Epithelial cell of esophagus (primary cell): ENCODE data around the gene BANF2.
A peak's percentile ranks its signal among the peaks of the same experiment; 100 is the strongest.

Experiments used
- DNase-seq: peaks from one replicate; pipeline ENCODE4 v3.0.0; 2010; ENCODE audit warnings: low read depth
- H3K4me3 ChIP-seq: 2 replicates; pipeline ENCODE4 v1.5.1; 2011; ENCODE audit warnings: mild to moderate bottlenecking, low read length, control low read depth
- TF ChIP-seq, protein P1 (sequence below): IDR thresholded peaks from 2 replicates; pipeline ENCODE4 v1.5.1; 2011; ENCODE audit warnings: low read depth, mild to moderate bottlenecking, low read length, control low read depth, inconsistent platforms; ENCODE audit not compliant: insufficient read depth; ENCODE audit errors: missing control alignments

The BANF2 gene

DNA sequence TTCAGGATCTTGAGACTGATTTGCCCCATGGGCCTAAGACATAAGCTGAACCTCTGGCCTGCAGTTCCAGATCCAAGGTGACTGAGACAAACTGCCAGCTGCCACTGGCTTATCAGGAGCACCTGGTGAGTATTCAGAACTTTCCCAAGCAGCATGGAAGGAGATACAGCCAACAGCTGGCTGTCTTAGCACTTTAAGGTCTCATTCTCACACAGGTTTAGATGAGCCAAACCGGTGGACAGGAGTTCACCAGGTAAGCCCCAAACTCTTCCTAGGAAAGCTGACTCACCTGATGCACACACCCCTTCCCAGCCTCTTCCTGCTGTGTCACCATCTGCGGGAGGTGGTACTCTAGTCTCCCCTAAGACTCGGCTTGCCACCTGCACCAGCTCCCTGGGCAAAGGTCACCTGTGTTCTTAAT lies at the start of gene BANF2:
Gene BANF2 (plus strand): TSS at position 36 of the 421 bp plus-strand sequence. CDS start 25,060 bp downstream, outside the sequence.
- no peak within 1 kb of the TSS for H3K4me3 ChIP-seq
- DNase-seq: peak; percentile 48
- TF ChIP-seq, protein P1, sequence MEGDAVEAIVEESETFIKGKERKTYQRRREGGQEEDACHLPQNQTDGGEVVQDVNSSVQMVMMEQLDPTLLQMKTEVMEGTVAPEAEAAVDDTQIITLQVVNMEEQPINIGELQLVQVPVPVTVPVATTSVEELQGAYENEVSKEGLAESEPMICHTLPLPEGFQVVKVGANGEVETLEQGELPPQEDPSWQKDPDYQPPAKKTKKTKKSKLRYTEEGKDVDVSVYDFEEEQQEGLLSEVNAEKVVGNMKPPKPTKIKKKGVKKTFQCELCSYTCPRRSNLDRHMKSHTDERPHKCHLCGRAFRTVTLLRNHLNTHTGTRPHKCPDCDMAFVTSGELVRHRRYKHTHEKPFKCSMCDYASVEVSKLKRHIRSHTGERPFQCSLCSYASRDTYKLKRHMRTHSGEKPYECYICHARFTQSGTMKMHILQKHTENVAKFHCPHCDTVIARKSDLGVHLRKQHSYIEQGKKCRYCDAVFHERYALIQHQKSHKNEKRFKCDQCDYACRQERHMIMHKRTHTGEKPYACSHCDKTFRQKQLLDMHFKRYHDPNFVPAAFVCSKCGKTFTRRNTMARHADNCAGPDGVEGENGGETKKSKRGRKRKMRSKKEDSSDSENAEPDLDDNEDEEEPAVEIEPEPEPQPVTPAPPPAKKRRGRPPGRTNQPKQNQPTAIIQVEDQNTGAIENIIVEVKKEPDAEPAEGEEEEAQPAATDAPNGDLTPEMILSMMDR: no peak

DNA sequence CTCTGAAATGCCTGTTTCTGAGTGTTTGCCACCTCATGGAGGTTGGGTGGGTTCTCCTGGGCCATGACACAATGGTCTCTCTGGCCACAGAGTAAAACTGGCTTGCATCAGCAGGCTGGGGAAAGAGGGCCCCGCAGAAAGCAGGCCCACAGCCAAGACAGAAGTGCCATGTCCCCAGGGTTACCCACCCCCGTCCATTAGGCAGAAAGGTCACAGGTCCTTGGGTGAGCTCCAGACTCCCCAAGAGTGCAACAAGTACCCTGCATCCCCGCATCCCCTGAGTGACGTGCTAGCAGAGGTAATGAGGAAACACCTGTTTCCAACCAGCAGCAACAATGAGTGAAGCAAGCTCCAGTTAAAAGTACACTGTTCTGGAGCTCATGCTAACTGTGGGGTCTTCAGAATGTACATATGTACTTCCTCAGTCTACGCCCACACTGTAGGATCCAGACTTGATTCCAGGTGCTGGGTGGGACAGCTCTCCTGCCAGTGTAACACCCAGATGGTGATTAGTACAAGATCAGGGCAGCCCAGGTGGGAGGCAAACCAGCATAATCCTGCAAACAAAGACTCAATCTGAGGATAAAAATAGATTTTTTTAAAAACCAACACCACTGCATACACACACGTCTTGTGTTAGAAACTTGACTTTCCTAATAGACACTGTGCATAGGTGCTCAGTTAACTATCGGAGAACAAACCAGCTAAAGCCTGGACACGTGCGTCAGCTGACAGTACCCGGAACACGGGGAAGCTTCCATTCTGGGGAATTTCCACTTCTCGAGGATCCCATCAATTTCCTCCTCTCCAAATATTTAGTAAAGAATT lies 49.3 kb upstream of the BANF2 start:
- no peak overlapping the region for H3K4me3 ChIP-seq
- no peak for DNase-seq

DNA sequence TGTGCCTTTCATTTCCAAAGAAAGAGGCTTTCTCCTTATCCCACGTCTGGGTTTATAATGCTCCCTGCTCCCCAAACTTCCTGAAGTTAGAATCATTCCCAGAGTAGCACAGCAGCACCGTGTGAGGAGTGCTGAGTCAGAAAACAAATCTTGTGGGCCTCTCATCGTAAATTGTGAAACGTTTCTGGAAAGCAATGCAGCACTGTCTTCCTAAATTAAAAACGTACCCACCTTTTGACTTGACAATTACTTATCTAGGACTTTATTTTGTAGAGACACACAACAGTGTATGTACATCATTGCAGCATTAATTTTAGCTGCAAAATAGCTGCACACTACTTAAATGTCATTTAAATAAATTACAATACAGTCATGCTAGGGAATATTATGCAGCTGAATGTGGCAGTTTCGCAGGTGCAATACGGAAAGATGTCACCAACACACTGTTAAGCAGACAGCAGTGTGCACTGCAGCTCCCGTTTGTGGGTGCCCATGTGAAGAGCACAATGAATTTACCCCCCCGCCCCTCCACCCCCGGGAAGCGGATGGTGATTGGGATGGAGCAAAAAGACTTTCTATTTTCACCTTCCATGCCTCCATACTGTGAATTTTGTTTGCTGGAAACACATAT lies 48.5 kb upstream of the BANF2 start:
- TF ChIP-seq, protein P1: no peak
- H3K4me3 ChIP-seq: no peak overlapping the region

More for the DNA sequence above, 49.3 kb upstream of the BANF2 start:
- TF ChIP-seq, protein P1: no peak

DNA sequence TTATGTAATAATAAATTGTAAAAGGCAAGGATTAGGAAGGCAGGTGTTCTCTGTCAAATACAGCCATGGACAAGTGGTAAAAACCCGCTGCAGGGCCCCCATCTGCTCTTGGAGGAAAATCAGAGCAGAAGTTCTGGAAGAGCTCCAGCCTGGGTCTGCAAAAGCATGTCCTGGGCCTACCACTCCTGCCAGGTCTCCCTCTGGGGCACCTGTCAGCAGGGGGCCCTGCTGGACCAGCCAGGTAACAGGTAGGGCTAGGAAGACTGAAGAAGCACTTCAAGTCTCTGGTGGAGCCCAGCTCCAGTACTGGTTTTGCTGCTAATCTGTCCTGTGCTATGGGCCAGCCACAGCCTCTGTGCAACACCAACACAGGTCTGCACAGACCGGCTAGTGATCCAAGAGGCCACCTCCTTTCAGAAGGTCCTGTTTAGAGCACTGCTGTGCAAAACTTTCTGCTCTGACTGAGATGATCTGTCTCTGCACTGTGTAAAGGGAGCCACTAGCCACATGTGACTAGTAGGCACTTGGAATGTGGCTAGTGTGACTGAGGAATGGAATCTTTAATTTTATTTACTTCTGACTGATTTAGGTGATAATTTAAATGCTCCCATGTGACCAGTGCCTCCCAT lies 47.9 kb upstream of the BANF2 start:
- no peak overlapping the region for H3K4me3 ChIP-seq
- TF ChIP-seq, protein P1: peak; percentile 39
- peak; percentile 21 for DNase-seq

More for the DNA sequence above, 48.5 kb upstream of the BANF2 start:
- DNase-seq: no peak

DNA sequence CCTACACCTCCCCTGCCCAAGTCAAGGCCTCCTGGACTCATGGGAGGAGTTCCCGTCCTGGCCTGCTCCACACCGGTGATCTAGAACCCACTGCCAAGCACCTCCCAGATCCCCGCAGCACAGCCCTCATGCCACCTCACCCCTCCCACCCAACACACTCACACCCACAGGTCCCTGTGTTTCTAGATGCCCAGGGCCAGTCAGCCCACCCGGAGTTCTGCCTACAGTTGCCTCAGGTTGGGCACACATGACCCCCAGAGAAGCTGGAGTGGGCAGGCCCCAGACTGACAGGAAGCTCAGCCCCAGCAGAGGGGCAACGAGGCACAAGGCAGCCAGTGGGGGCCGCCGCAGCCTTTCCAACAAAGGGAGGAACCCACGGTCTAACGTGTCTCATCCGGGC lies 47.4 kb upstream of the BANF2 start:
- no peak for DNase-seq
- TF ChIP-seq, protein P1: no peak
- no peak overlapping the region for H3K4me3 ChIP-seq

DNA sequence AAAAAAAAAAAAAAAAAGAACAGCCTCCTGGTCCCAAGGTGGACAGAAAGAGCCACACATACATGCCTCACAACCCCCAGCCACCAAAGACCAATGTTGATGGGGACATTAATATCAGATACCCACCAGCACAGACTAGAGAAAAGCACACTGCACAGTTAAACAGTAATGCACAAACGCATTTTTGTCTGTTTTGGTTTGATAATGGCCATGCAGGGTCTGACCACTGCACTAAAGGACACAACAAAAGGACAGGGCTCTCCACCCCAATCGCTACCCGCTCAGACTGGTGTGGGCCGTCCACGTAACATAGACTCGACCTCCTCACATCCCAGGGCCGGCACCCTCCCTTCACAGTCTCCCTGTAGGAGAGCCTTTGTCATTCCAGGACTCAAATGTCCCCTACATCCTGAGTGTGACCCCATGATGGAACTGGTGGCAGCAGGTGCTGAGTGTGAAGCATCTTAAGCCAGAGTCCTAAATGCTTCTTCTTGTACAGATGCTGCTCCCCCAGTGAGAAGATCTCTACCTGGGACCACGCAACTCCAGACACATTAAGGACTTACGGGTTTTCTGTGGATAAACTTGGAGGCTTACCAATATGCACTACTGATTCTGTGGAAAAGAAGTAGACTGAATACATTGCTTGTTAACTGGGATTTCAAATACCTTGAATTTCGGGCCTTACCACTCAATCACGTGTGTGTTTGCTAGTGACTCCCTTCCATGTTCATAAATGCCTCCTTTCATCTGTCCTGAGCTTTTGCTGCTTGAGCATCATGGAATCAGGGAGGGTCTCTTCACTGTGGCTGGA lies 45.7 kb upstream of the BANF2 start:
- no peak overlapping the region for H3K4me3 ChIP-seq
- no peak for DNase-seq
- TF ChIP-seq, protein P1: no peak
